ENCODE measurements around the gene XPNPEP1. TPM values are rescaled to one million over a fixed set of nuclear protein-coding genes. Genes with fewer than 3 reads are reported as not detected.

Gene XPNPEP1
- polyA plus RNA-seq, 1 donor (not counting 4 experiments of a cell fraction or from before 2014, with no cell fraction given), result 96.2 TPM

DNA sequence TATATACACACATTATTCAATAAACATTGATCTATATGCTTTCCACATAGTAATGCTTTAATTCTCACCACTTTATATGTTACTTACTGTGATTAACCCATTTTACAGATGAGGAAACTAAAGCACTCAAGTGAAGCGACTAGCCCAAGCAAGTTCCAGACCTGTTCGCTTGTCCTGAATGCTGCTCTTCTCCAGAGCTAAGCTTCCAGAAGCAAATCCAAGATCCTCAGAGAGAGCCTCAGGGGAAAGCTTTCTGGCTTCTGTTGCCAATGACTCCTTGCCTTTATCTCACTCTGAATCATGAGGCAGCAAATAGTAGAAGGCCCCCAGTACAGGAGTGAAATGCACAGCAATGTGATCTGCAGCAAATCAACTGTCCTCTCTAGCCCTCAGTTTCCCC lies 32.2 kb downstream of the XPNPEP1 start:
- Histone ChIP-seq H4K20me1 (ENCODE audit: control insufficient read depth, extremely low read depth, insufficient read depth, low read length) (no peaks in the 10 kb centered on the region), H3K27me3 (ENCODE audit: control insufficient read depth, extremely low read depth, insufficient read depth, low read length) (no peaks in the 10 kb centered on the region), H3K36me3 (ENCODE audit: control insufficient read depth in 2 of 2, extremely low read depth in 1 of 2, insufficient read depth in 2 of 2, low read length in 2 of 2) (peaks cover 15 to 17% of the 10 kb centered on the region in 2 experiments), H3K9ac (ENCODE audit: control insufficient read depth, extremely low read depth, insufficient read depth, low read length) (no peak overlapping the region), H3K79me2 (ENCODE audit: control insufficient read depth, insufficient read depth, low read length) (peaks cover 11% of the 10 kb centered on the region), H3K9me3 (ENCODE audit: control insufficient read depth, low read depth, low read length) (no peaks in the 10 kb centered on the region), H3K4me2 (ENCODE audit: control insufficient read depth, extremely low read depth, insufficient read depth, low read depth, low read length) (no peak overlapping the region), H3K4me1 (ENCODE audit: control insufficient read depth, extremely low read depth, insufficient read depth, low read length) (peaks cover 53% of the 10 kb centered on the region), H3K27ac (ENCODE audit: control insufficient read depth, insufficient read depth, low read length) (no peak overlapping the region), H3K9me1 (ENCODE audit: control insufficient read depth, extremely low read depth, insufficient read depth, low read length) (no peaks in the 10 kb centered on the region), H3K4me3 (ENCODE audit: control insufficient read depth in 2 of 3, extremely low read depth in 1 of 3, insufficient read depth in 2 of 3, low read depth in 1 of 3, low read length in 3 of 3) (no peak overlapping the region), H2AFZ (ENCODE audit: control insufficient read depth, low read length) (no peak overlapping the region)
- DNase-seq (ENCODE audit: low read depth, low spot score) (peak; percentile 71), FAIRE-seq (peak; percentile 84)
- TF ChIP-seq, protein P1, sequence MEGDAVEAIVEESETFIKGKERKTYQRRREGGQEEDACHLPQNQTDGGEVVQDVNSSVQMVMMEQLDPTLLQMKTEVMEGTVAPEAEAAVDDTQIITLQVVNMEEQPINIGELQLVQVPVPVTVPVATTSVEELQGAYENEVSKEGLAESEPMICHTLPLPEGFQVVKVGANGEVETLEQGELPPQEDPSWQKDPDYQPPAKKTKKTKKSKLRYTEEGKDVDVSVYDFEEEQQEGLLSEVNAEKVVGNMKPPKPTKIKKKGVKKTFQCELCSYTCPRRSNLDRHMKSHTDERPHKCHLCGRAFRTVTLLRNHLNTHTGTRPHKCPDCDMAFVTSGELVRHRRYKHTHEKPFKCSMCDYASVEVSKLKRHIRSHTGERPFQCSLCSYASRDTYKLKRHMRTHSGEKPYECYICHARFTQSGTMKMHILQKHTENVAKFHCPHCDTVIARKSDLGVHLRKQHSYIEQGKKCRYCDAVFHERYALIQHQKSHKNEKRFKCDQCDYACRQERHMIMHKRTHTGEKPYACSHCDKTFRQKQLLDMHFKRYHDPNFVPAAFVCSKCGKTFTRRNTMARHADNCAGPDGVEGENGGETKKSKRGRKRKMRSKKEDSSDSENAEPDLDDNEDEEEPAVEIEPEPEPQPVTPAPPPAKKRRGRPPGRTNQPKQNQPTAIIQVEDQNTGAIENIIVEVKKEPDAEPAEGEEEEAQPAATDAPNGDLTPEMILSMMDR (optimal IDR thresholded peaks at IDR 0.05 in 1 of 3, IDR thresholded peaks at IDR 0.05 in 1 of 3, conservative IDR thresholded peaks at IDR 0.05 in 1 of 3; ENCODE audit: extremely low read depth in 1 of 3, insufficient read depth in 2 of 3, low read length in 3 of 3), result no peak
- no peak for TF ChIP-seq EZH2 (IDR thresholded peaks at IDR 0.05; ENCODE audit: low read length)
- dilution Hi-C loops (cut with MboI; ENCODE audit: extremely low pct_ligation_motif_present, low sequenced_read_pairs), result no loop called here

- Histone ChIP-seq H3K9me3 (ENCODE audit: control insufficient read depth, low read depth, low read length) (no peaks in the 10 kb centered on the region), H3K4me3 (ENCODE audit: control insufficient read depth in 2 of 3, extremely low read depth in 1 of 3, insufficient read depth in 2 of 3, low read depth in 1 of 3, low read length in 3 of 3) (no peak overlapping the region), H4K20me1 (ENCODE audit: control insufficient read depth, extremely low read depth, insufficient read depth, low read length) (no peaks in the 10 kb centered on the region), H3K36me3 (ENCODE audit: control insufficient read depth in 2 of 2, extremely low read depth in 1 of 2, insufficient read depth in 2 of 2, low read length in 2 of 2) (peaks cover 17 to 26% of the 10 kb centered on the region in 2 experiments), H3K27ac (ENCODE audit: control insufficient read depth, insufficient read depth, low read length) (peak overlapping the region; percentile 16), H3K27me3 (ENCODE audit: control insufficient read depth, extremely low read depth, insufficient read depth, low read length) (no peaks in the 10 kb centered on the region), H3K4me2 (ENCODE audit: control insufficient read depth, extremely low read depth, insufficient read depth, low read depth, low read length) (no peak overlapping the region), H2AFZ (ENCODE audit: control insufficient read depth, low read length) (no peak overlapping the region), H3K79me2 (ENCODE audit: control insufficient read depth, insufficient read depth, low read length) (peaks cover 7% of the 10 kb centered on the region), H3K4me1 (ENCODE audit: control insufficient read depth, extremely low read depth, insufficient read depth, low read length) (peaks cover 41% of the 10 kb centered on the region), H3K9me1 (ENCODE audit: control insufficient read depth, extremely low read depth, insufficient read depth, low read length) (no peaks in the 10 kb centered on the region), H3K9ac (ENCODE audit: control insufficient read depth, extremely low read depth, insufficient read depth, low read length) (no peak overlapping the region)
- dilution Hi-C loops (cut with MboI; ENCODE audit: extremely low pct_ligation_motif_present, low sequenced_read_pairs), result no loop called here
- peak; percentile 28 for DNase-seq (ENCODE audit: low read depth, low spot score)
- no peak for FAIRE-seq
- TF ChIP-seq, protein P1 (optimal IDR thresholded peaks at IDR 0.05 in 1 of 3, IDR thresholded peaks at IDR 0.05 in 1 of 3, conservative IDR thresholded peaks at IDR 0.05 in 1 of 3; ENCODE audit: extremely low read depth in 1 of 3, insufficient read depth in 2 of 3, low read length in 3 of 3), result no peak
- TF ChIP-seq EZH2 (IDR thresholded peaks at IDR 0.05; ENCODE audit: low read length), result no peak
Observed at GRCh38 chr10:109889867-109890266, 33.4 kb downstream of the XPNPEP1 start.
